HG03432 (cell line): ENCODE data around the gene ANAPC10.

Experiments
- ATAC-seq: cut with Tn5 transposase; IDR thresholded peaks from one replicate; pipeline ENCODE4 v1.9.1; 2021; ENCODE audit warnings: mild to moderate bottlenecking, moderate library complexity; ENCODE audit not compliant: unreplicated experiment

Gene ANAPC10

GRCh38 chr4:145097821-145098674 lies at the start of gene ANAPC10, which contains the start of gene ABCE1:
ANAPC10 (minus strand) TSS chr4:145098196; CDS start chr4:145096099, 2,097 bp downstream.
ABCE1 (plus strand) TSS chr4:145098311; CDS start chr4:145104413, 6,102 bp downstream.
- ATAC-seq, result peak; percentile 86

- peak; percentile 34 for ATAC-seq
Observed at GRCh38 chr4:145136219-145136618, 38.2 kb upstream of the ANAPC10 start.

- ATAC-seq, result peak; percentile 87
Observed at GRCh38 chr4:145132511-145133098, 34.6 kb upstream of the ANAPC10 start.

GRCh38 chr4:145131848-145132247 lies 33.9 kb upstream of the ANAPC10 start:
- ATAC-seq, result no peak

GRCh38 chr4:145130788-145131399 lies 32.9 kb upstream of the ANAPC10 start:
- ATAC-seq, result no peak

- ATAC-seq, result no peak
Observed at GRCh38 chr4:145130130-145130529, 32.1 kb upstream of the ANAPC10 start.

- ATAC-seq, result no peak
Observed at GRCh38 chr4:145125396-145125795, 27.4 kb upstream of the ANAPC10 start.

GRCh38 chr4:145108128-145108527 lies 10.1 kb upstream of the ANAPC10 start:
- ATAC-seq, result no peak

GRCh38 chr4:145107126-145107525 lies 9.1 kb upstream of the ANAPC10 start:
- no peak for ATAC-seq

GRCh38 chr4:145103496-145103895 lies 5.5 kb upstream of the ANAPC10 start:
- no peak for ATAC-seq

- no peak for ATAC-seq
Observed at GRCh38 chr4:145102619-145103018, 4.6 kb upstream of the ANAPC10 start.

GRCh38 chr4:145101091-145101490 lies 3.1 kb upstream of the ANAPC10 start:
- ATAC-seq, result no peak

GRCh38 chr4:145099653-145100052 lies 1.7 kb upstream of the ANAPC10 start:
- ATAC-seq, result no peak

- ATAC-seq, result peak; percentile 20
Observed at GRCh38 chr4:145098675-145099037, 660 bp upstream of the ANAPC10 start.

- ATAC-seq, result no peak
Observed at GRCh38 chr4:145097331-145097820, 620 bp downstream of the ANAPC10 start.

GRCh38 chr4:145093638-145094037 lies 4.4 kb downstream of the ANAPC10 start:
- ATAC-seq, result no peak

- no peak for ATAC-seq
Observed at GRCh38 chr4:145090380-145090779, 7.6 kb downstream of the ANAPC10 start.

- no peak for ATAC-seq
Observed at GRCh38 chr4:145083891-145084605, 13.9 kb downstream of the ANAPC10 start.

GRCh38 chr4:145081756-145082155 lies 16.2 kb downstream of the ANAPC10 start:
- ATAC-seq, result no peak

- no peak for ATAC-seq
Observed at GRCh38 chr4:145076469-145076855, 21.5 kb downstream of the ANAPC10 start.
